IMR-90 (cell line): ENCODE data around the gene RXRB.

Source experiments
- CEBPB ChIP-seq: IDR thresholded peaks from 2 replicates; pipeline ENCODE4 v1.6.1; 2012; ENCODE audit warnings: low read depth, low read length, improper control_type of control experiment
- CTCF ChIP-seq: conservative IDR thresholded peaks from 2 replicates; pipeline ENCODE4 v1.5.1; 2012; ENCODE audit warnings: mild to moderate bottlenecking, low read depth, low read length, improper control_type of control experiment
- MAFK ChIP-seq: IDR thresholded peaks from 2 replicates; pipeline ENCODE4 v1.6.1; 2012; ENCODE audit warnings: low read depth, low read length, improper control_type of control experiment

GRCh38 chr6:33185190-33185589 is 15.3 kb downstream of the RXRB start:
- TF ChIP-seq CTCF = no peak
- no peak for TF ChIP-seq MAFK
- TF ChIP-seq CEBPB = no peak
